Suprapubic skin (tissue), 4 donors: ENCODE results near the gene ANO8. TPM values are rescaled to one million over a fixed set of nuclear protein-coding genes. Genes with fewer than 3 reads are reported as not detected.

Source experiments
- DNase-seq, 2 donors: peaks; one replicate each; pipeline ENCODE4 v3.0.0-alpha.2; 2019; ENCODE audit warnings: low spot score in 2 of 2
- H3K27ac ChIP-seq: fragments of 200-600 bp; sonication (generic); one replicate; pipeline ENCODE4 v1.5.1; 2019
- H3K27me3 ChIP-seq: fragments of 200-600 bp; sonication (generic); one replicate; pipeline ENCODE4 v1.5.1; 2019
- H3K36me3 ChIP-seq: fragments of 200-600 bp; sonication (generic); one replicate; pipeline ENCODE4 v1.5.1; 2019
- H3K4me1 ChIP-seq: fragments of 200-600 bp; sonication (generic); one replicate; pipeline ENCODE4 v1.5.1; 2019
- H3K4me3 ChIP-seq: fragments of 200-600 bp; sonication (generic); one replicate; pipeline ENCODE4 v1.5.1; 2019; ENCODE audit warnings: mild to moderate bottlenecking
- H3K9me3 ChIP-seq: fragments of 200-600 bp; sonication (generic); one replicate; pipeline ENCODE4 v1.5.1; 2019
- EP300 ChIP-seq: sonication (generic); formaldehyde crosslinking; IDR thresholded peaks from one replicate; pipeline ENCODE4 v1.6.1; 2017; ENCODE audit warnings: antibody characterized with exemption
- POLR2A ChIP-seq, 2 donors: fragments of 450-650 bp; IDR thresholded peaks; one replicate each; pipeline ENCODE4 v1.6.1; 2017; ENCODE audit warnings: antibody characterized with exemption in 2 of 2, mild to moderate bottlenecking in 2 of 2, moderate library complexity in 2 of 2
- POLR2AphosphoS5 ChIP-seq, 3 donors: sonication (generic); formaldehyde crosslinking; IDR thresholded peaks; one replicate each; pipeline ENCODE4 v1.6.1; 2017; ENCODE audit warnings: antibody characterized with exemption in 3 of 3
- WGBS: methylation state at CpG from one replicate; pipeline ENCODE4 v1.1.5; 2018; 5-methylcytosine and 5-hydroxymethylcytosine counted together
- total RNA-seq, 4 donors: library from RNA; depleted of rRNA; stranded (reverse); fragments of >200 nt; gene quantifications; one replicate each; pipeline ENCODE4 v1.1.0, GENCODE V29; 2016
- TF ChIP-seq, protein P1 (sequence below), 2 donors: fragments of 200-600 bp in 1 of 2; fragments of 450-650 bp in 1 of 2; sonication (generic) in 1 of 2; IDR thresholded peaks; one replicate each; pipeline ENCODE4 v1.5.1; 2016 to 2019; ENCODE audit warnings: antibody characterized with exemption in 2 of 2, mild to moderate bottlenecking in 1 of 2, moderate library complexity in 1 of 2

ANO8 gene
- total RNA-seq, 4 donors from 2014 or later = 29.9 to 47.1 (median 37.1) TPM

DNA sequence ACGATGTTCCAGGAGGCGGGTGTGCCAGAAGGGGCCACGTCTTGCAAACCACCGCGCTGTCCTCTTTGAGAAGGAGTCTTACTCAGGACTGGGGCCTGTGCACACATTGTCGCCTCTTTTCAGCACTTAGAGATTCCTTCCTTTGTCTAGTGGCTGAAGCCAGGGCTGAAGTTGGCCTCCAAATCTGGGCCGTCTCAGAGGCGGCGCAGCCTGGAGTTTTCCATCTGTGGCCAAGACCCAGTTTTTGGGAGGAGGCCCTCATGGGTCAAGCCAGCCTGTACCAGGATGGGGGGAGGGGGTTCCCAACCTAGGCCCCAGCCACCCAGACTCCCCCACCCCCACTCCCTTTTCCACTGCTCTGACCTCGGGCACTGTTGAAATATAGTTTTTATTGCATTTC is 11.8 kb downstream of the ANO8 start:
- WGBS = 58% methylated on average over 8 of the region's 10 CpGs
- H3K9me3 ChIP-seq = no peaks in the 10 kb centered on the region
- H3K27ac ChIP-seq = no peak overlapping the region
- H3K36me3 ChIP-seq = peaks cover 41% of the 10 kb centered on the region
- H3K27me3 ChIP-seq = no peaks in the 10 kb centered on the region
- peaks cover 29% of the 10 kb centered on the region for H3K4me1 ChIP-seq
- TF ChIP-seq POLR2A (IDR thresholded peaks at IDR 0.05) (no peak), EP300 (no peak), POLR2AphosphoS5 (IDR thresholded peaks at IDR 0.05) (no peak)
- TF ChIP-seq, protein P1, sequence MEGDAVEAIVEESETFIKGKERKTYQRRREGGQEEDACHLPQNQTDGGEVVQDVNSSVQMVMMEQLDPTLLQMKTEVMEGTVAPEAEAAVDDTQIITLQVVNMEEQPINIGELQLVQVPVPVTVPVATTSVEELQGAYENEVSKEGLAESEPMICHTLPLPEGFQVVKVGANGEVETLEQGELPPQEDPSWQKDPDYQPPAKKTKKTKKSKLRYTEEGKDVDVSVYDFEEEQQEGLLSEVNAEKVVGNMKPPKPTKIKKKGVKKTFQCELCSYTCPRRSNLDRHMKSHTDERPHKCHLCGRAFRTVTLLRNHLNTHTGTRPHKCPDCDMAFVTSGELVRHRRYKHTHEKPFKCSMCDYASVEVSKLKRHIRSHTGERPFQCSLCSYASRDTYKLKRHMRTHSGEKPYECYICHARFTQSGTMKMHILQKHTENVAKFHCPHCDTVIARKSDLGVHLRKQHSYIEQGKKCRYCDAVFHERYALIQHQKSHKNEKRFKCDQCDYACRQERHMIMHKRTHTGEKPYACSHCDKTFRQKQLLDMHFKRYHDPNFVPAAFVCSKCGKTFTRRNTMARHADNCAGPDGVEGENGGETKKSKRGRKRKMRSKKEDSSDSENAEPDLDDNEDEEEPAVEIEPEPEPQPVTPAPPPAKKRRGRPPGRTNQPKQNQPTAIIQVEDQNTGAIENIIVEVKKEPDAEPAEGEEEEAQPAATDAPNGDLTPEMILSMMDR (IDR thresholded peaks at IDR 0.05) = no peak
- no peak for DNase-seq
- no peak overlapping the region for H3K4me3 ChIP-seq

DNA sequence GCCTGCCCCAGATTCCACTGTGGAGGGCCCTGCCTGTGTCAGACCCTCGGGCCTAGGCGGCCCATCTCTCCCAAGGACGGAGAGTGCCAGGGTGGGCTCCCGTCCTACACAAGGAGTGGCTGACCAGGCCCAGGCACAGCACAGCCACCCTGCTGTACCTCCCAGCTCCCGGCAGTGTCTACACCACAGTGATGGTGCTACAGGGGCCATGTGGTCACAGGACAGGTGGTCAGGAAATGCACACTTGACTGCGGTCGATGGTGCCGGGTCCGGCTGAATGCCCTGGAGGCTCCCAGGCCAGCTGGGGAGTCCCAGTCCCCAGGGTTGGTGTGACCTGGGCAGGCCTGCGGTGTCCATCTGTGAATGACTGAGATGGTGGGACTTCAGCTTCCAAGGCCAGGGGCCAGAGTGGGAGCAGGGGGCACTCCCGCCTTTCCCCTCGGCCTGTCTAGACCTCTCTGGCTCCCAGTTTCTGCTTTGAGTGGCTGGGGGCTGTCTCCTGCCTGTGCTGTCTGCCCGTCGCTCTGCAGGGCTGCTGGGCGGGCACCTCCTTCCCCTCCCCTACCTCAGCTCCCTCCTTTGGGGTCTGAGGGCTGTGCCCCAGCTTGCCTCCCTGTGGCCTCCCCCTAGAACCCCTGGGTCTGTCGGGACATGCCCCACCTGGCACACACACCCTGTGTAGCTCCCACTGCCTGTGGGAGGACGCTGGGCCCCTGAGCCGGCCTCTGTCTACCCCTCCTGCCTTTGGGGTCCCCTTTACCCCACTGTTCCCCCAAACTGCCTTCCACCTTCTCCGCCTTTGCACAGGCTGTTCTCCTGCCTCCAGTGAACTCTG is 12.8 kb downstream of the ANO8 start:
- Histone ChIP-seq H3K9me3 (no peaks in the 10 kb centered on the region), H3K27ac (no peak overlapping the region)

DNA sequence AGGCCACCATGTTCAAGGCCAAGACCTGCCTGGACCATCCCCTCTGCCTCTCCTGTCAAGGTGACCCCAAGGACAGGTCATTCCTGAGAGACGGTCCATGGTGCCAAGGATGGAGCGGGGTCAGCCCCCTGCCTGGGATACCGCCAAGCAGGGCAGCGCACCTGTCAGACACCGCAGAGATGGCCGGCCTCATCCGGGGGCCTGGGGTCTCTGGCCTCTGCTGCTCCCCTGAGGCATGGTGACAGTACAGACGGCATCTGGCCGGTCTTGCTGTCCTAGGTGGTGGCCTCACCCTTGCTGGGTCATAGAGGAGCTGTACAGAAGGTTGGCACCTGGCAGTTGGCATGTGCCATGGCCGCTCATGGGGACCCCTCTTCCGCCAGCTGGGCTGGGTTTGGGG is 14.2 kb downstream of the ANO8 start:
- H3K9me3 ChIP-seq = no peaks in the 10 kb centered on the region
- no peak for DNase-seq
- no peaks in the 10 kb centered on the region for H3K27me3 ChIP-seq
- no peak overlapping the region for H3K4me3 ChIP-seq
- H3K4me1 ChIP-seq = peaks cover 12% of the 10 kb centered on the region
- TF ChIP-seq, protein P1 (IDR thresholded peaks at IDR 0.05) = no peak
- no peak for TF ChIP-seq EP300
- TF ChIP-seq POLR2AphosphoS5 (IDR thresholded peaks at IDR 0.05) = no peak
- no peak for TF ChIP-seq POLR2A (IDR thresholded peaks at IDR 0.05)
- no peak overlapping the region for H3K27ac ChIP-seq
- peaks cover 51% of the 10 kb centered on the region for H3K36me3 ChIP-seq
- WGBS = 100% methylated on average over 1 of the region's 11 CpGs

More for the DNA sequence above, 12.8 kb downstream of the ANO8 start:
- H3K36me3 ChIP-seq = peaks cover 41% of the 10 kb centered on the region
- peaks cover 22% of the 10 kb centered on the region for H3K4me1 ChIP-seq
- H3K4me3 ChIP-seq = no peak overlapping the region
- WGBS = 83% methylated on average over 10 of the region's 19 CpGs
- no peak for DNase-seq
- H3K27me3 ChIP-seq = no peaks in the 10 kb centered on the region
- TF ChIP-seq EP300 = no peak
- TF ChIP-seq POLR2A (IDR thresholded peaks at IDR 0.05) = no peak

DNA sequence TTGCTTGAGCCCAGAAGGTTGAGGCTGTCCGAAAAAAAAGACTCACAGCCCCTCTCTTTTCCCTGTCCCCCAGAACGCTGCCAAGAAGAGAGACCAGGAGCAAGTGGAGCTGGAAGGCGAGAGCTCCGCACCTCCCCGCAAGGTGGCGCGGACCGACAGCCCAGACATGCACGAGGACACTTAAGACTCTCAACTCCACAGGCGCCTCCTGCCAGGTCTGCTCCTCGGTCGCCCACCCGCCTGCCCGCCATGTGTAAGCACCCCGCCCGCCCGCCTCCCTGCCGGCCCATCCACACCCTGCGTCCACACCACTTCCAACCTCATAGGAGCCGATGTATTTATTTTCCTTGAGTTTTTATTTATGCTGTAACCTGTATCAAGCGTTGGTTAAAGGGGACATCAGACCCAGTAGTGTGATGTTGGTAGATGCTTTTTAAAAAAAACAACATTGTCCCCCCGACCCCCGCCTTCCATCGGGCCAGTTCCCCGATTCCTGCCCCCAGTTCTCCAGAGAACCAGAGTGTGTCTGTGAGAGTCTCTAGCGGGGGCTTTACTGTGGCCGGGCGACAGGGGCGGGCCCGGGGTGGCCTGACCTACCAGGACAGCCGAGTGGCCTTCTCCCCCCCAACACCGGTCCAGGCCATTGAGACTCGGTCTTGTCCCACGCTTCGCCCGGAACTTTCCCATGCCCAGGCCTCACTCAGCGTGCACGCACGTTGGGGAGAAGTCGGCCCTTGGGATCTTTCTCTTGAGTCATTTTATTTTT is 15.0 kb downstream of the ANO8 start:
- 93% methylated on average over 34 of the region's 40 CpGs for WGBS
- peaks cover 51% of the 10 kb centered on the region for H3K36me3 ChIP-seq

DNA sequence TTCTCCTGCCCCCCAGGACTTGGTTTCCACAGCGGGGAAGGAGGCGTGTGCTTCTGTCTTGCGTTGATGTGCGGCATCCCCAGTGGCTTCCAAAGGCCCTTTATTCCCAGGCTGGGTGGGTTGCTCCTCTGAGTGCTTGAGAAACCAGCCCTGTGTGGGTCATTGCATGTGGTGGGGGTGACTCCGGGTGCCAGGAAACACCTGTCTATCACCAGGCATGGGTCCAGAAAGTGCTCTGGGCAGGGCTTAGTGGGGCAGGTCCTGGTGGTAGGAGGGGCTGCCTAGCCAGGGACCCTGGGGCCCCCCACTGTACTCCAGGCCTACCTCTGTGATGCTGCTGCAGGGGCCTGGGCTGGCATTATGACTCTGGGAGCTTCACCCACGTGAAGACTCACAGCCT is 15.7 kb downstream of the ANO8 start:
- H3K9me3 ChIP-seq = no peaks in the 10 kb centered on the region
- H3K36me3 ChIP-seq = peaks cover 57% of the 10 kb centered on the region
- H3K4me3 ChIP-seq = no peak overlapping the region
- H3K27me3 ChIP-seq = no peaks in the 10 kb centered on the region
- H3K27ac ChIP-seq = no peak overlapping the region
- H3K4me1 ChIP-seq = peaks cover 7% of the 10 kb centered on the region
- WGBS = 98% methylated on average over 4 of the region's 6 CpGs
- no peak for DNase-seq
- no peak for TF ChIP-seq EP300
- TF ChIP-seq POLR2A (IDR thresholded peaks at IDR 0.05) = no peak

More for the DNA sequence above, 15.0 kb downstream of the ANO8 start:
- Histone ChIP-seq H3K27me3 (no peaks in the 10 kb centered on the region), H3K9me3 (no peaks in the 10 kb centered on the region), H3K4me1 (peaks cover 12% of the 10 kb centered on the region), H3K4me3 (no peak overlapping the region), H3K27ac (no peak overlapping the region)
- no peak for TF ChIP-seq POLR2A (IDR thresholded peaks at IDR 0.05)
- TF ChIP-seq, protein P1 (IDR thresholded peaks at IDR 0.05) = no peak
- TF ChIP-seq POLR2AphosphoS5 (IDR thresholded peaks at IDR 0.05) = no peak
- TF ChIP-seq EP300 = no peak
- no peak for DNase-seq

DNA sequence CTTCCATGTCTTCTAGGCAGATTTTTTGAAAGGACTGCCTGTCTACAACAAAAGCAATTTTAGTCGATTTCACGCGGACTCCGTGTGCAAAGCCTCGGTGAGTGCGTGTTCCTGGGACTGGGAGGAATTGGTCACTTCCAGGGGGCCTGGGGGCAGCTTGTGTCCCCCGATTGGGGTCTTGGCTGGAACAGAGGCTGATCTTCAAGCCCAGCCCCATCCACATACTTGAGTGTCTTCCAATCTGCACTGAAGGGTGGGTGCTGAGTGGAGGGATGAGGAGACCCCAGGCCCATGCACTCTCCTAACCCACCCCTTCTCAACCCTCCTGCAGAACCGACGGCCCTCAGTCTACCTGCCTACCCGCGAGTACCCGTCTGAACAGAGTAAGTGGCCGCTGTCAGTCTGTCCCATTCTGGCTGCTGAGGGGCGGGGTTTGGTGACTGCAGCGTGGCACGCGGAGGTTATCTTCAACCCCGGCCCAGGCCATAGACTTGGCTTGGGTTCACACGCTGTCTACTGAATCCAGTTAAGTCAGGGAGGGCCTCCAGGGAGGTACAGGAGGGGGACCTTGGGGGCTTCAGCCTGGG is 20.6 kb downstream of the ANO8 start:
- 88% methylated on average over 17 of the region's 19 CpGs for WGBS
- no peak for TF ChIP-seq EP300
- TF ChIP-seq, protein P1 (IDR thresholded peaks at IDR 0.05) = no peak
- no peak for TF ChIP-seq POLR2A (IDR thresholded peaks at IDR 0.05)
- H3K9me3 ChIP-seq = no peaks in the 10 kb centered on the region
- no peak for DNase-seq
- H3K27ac ChIP-seq = no peak overlapping the region
- no peak overlapping the region for H3K4me3 ChIP-seq
- H3K4me1 ChIP-seq = peaks cover 24% of the 10 kb centered on the region
- peaks cover 36% of the 10 kb centered on the region for H3K36me3 ChIP-seq
- no peaks in the 10 kb centered on the region for H3K27me3 ChIP-seq
